GM19238 (cell line): Measurements from ENCODE around the gene PLPPR4.
"Not testable (repeated sequence)": the region's sequence is repeated elsewhere in the genome, so short reads cannot be mapped to it uniquely, and the experiment has no call there.

Experiments used
- DNase-seq: peaks from one replicate; pipeline ENCODE4 v3.0.0; 2011; ENCODE audit warnings: low spot score; ENCODE audit not compliant: insufficient read length

PLPPR4 gene, protein sequence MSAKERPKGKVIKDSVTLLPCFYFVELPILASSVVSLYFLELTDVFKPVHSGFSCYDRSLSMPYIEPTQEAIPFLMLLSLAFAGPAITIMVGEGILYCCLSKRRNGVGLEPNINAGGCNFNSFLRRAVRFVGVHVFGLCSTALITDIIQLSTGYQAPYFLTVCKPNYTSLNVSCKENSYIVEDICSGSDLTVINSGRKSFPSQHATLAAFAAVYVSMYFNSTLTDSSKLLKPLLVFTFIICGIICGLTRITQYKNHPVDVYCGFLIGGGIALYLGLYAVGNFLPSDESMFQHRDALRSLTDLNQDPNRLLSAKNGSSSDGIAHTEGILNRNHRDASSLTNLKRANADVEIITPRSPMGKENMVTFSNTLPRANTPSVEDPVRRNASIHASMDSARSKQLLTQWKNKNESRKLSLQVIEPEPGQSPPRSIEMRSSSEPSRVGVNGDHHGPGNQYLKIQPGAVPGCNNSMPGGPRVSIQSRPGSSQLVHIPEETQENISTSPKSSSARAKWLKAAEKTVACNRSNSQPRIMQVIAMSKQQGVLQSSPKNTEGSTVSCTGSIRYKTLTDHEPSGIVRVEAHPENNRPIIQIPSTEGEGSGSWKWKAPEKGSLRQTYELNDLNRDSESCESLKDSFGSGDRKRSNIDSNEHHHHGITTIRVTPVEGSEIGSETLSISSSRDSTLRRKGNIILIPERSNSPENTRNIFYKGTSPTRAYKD

DNA sequence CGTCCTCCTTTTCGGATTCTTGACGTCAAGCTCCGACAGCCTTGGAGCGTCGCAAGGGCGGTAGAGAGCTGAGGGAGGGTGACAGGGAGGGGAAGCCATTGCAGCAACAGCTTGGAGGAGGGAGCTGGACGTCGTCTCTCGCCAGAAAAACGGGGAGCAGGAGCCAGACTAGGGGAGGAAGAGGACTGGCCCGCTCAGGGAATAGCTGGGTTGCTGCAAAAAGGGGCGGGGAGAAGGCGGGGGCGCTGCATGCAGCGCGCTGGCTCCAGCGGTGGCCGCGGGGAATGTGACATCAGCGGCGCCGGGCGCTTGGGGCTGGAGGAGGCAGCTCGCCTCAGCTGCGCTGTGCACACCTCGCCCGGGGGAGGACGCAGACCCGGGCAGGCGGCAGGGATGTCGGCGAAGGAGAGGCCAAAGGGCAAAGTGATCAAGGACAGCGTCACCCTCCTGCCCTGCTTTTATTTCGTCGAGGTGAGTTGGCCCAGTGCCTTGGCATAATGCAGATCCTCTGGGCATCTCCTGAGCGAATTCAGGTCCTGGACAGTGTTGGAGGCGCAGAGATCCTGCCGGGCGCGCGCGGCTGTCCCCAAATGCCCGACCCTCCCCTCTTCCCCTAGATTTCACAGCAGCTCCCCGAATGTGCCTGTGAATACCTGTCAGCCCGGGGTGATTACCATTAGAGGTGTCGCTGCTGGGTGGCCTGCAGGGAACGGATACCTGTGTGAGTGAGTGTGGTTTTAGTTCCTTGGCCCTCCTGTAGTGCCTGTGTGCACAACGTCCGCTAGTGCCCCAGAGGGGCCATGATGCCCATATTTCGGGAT lies at the start of gene PLPPR4:
PLPPR4 (plus strand) TSS at position 292 of the 821 bp plus-strand sequence; CDS start at position 394, 102 bp downstream.
- DNase-seq, result no peak

DNA sequence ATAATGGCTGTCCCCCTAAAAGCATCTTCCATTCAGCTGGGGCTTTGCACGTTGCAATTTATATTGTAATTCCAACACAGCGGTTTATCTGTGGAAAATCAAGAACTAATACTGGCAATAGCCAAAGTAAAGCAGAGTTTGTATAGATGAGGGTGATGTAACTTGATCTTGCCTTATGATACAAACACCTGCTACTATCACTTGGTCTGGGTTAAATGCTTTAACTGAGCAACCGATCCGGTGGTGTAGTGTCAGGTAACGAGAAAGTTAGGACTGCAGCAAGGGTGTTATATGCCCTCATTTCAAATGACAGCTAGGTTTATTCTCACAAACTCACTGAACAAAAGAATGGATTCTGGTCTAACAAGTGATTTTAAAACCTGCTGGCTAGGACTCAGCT lies 47.3 kb upstream of the PLPPR4 start:
- DNase-seq, result no peak

DNA sequence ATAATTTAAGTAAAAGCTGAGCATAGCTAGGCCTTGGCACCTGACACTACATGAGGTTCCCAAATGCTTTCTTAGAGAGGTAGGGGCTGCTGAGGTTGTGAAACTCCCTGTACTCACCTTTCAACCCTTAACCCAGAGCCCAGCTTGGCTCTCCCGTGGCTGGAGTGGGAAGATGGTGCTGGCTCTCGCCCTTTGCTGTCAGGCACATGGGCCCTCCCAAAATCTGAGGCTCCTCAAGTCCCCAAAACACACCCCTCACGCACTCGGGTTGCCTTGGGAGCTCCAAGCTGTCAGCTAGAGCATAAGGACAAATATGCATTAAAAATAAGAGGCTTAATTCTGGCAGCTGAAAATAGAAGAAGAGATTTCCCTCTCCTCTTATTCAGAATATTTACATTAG lies 46.7 kb upstream of the PLPPR4 start:
- DNase-seq, result no peak

DNA sequence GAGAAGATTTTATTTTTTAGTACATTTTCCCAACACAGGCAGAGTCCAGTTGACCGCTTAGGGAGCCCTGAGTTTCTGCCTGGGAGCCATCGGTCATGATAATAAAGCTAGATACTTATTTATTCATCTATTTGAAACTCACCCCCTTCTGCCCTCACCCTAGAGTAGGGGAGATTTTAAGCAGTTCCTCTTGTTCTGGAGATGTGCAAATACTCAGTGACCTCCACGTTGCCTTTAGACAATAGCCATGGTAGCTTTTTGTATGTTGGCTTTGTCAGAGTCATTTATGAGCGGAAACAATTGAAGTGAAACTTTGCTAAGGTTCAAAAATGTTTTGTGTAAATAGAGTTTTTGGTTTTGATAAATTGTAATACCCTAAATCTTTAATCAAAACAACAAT lies 45.7 kb upstream of the PLPPR4 start:
- DNase-seq, result no peak

DNA sequence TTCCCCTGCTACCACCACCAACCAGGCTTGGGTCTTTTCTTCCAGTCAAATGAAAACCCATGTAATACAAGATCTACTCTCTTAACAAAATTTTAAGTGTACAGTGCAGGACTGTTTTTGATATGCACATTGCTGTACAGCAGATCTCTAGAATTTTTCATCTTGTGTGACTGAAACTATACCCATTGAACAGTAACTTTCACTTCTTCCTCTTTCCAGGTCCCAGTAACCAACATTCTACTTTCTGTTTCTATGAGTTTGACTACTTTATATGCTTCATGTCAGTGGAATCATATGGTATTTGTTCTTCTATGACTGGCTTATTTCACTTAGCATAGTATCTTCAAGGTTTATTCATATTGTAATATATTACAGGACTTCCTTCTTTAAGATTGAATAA lies 45.3 kb upstream of the PLPPR4 start:
- no peak for DNase-seq

DNA sequence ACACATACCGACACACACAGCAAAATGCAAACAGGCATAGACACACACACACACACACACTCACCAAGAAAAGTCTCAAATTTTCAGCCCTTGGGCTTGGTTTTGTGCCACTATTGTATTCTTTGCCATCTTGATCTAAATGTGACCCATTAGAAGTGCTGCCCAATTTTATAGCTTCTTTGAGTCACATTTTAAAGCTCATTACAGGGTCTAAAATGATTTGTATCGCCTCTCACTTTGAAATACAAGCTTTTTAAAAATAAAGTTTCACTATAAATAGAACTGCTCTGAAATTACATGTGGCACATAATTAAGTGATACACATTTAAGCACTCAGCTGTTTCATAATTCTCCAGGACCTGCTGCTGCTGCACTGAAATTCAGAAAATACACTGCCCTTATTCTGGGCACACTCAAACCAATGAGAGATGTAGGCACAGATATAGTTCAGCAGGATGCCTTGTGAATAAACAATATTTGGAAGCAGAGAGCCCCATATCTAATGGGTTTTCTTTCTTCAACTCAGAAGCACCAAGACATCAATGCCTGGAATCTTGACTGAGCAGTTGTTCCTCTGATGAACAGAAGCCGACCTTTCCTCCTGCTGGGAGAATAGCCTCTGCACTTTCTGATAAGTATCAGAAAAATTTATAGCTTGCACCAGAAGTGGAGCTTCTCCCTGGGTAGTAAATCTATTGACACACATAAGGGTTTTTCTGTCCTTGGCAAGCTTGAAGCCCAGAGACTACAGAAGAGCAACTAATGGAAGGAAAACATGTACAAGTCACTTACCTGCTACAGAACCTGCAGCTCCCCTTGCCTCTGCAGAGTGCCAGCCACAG lies 37.0 kb upstream of the PLPPR4 start:
- no peak for DNase-seq

DNA sequence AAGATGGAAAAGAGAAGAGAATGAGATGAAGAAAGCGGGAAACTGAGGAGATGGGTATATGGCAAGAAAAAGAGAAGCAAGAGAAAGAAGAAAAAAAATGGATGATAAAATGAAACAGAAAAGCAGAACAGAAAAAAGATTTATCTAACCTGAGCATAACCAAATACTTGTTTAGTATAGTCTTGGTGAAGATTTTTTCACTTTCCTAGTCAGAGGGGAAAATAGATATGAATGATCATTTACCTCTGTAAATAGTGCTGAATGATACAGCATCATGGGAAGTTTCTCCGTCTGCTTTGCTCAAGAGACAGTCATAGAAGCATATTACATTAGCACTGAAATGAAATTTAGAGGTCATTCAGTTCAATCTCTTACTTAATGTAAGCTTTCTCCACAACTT lies 36.1 kb upstream of the PLPPR4 start:
- no peak for DNase-seq

DNA sequence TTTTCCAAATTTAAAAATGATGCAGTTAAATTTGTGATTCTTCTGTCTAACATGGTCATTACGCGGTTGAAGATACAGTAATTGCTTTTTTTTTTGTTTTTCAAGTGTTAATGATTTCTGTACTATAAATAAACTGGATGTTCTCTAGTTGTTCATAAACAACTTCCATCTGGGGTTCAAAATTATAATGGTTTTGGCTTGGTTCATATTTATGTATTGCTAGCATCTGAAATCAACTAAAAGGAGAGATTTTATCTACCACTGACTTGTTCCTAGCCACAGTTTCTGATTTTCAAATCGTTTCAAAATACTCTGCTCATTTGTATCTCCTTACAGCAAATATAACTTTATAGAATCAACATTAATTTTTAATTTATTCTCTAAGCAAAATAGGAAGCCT lies 35.2 kb upstream of the PLPPR4 start:
- no peak for DNase-seq

DNA sequence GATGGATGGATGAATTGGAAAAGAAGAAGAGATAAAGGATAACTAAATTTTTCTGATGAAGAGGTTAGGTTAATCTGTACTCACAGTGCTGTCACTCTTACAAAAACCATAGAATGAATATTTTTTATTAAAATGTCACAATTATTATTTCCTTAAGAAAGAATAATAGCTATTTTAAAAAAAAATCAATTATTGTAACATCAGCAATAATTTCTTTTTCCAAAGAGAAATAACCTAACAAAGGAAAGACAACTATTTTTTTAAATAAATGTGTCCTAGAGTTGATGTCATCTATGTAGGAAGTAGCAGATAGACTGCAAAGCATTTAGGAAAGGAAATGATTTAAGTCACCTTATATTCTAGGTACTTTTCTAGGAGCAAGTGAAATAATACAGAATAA lies 33.6 kb upstream of the PLPPR4 start:
- no peak for DNase-seq

DNA sequence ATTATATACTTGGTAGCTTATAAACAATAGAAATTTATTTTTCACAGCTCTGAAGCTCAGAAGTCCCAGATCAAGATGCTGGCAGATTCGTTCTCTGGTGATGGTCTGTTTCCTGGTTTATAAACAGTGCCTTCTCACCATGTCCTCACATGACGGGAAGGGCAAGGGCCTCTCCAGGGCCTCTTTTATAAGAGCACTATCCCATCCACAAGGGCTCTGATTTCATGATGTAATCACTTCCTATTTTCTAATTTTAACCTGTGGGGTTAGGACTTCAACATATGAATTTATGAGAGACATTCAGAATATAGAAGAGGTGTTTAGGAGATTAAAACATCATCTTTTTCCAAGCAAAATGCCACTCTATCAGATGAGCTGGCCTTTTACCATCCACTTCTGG lies 32.1 kb upstream of the PLPPR4 start:
- DNase-seq, result no peak

DNA sequence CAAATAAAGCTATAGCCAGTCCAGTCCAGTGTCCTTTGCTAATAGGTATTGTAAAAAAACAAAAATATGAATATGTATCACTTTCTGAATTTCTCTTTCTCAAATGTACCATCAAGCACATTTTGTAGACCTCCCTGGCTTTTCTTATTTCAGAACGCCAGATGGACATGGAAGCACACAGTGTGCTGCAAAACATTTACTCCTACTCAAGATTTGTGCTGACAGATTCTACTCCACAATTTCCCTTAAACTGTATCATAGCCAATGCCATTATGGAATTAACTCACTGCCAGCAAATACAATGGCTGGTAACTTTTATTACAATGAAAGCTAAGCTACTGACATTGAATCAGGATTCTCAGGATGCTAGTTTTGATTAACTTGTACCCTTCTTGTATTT lies 30.8 kb upstream of the PLPPR4 start:
- no peak for DNase-seq

DNA sequence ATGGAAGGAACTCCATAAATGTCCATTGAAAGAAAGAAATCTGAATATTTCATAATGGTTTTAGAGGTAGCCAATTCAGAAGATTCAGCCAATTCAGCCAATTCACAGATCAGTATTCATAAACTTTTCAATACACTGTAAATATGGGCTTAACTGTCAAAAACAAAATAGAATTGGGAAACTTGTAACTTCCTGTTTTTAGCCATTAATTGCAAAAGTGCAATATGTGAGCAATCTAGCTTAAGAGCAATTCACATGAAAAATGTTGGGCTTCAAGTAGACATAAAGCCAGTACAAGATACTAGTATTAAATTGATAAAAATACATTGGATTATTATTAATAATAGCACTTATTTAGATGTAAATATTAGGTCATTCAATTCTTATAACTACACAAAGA lies 27.5 kb upstream of the PLPPR4 start:
- DNase-seq, result no peak

DNA sequence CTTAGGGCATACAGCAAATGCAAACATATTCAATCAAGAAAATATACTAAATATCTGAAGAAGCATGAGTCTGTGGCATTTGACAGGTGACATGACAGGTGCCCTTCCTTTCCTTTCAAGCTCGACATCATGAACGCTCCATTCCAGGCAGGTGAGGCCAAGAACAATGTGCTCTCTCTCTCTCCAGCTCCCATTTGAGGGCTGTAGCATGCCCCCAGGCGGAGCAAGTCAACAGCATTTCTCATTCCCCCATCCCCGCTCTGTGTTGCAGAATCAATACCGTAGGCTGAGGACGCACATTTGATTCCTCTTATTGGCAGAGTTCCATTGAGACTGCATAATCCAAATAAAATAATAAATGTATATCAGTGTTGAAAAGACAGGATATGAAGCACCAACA lies 24.6 kb upstream of the PLPPR4 start:
- no peak for DNase-seq

DNA sequence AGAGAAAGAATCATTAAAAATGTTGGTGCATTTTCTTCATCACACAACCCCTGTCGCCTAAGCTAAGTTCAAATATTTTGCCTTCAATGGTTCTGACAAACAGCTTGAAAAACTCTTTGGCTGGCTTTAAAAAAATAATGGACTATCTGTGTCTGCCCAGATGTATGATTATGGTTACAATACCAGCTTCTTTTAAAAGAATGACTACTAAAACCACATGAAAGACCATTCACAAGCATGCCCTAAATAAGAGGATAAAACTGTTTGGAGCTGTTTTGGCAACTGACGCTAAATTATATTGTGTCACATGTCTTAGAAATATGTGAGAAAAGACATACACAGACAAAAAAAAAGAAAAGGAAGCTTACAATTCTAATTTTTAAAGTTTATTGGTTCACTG lies 23.7 kb upstream of the PLPPR4 start:
- no peak for DNase-seq

DNA sequence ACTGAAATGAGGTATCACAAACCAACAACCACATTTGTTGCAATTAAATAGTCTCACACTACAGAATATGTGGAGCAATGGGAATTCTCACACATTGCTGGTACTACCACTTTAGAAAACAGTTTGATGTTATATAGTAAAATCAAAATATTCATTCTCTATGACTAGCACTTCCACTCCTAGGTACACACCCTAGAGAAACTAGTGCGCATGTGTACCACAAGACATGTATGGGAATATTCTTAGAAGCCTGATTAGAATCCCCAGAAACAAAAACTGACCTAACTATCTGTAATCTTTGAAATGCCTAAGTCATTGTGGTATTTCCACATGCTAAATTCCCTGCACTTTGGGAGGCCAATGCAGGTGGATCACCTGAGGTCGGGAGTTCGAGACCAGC lies 18.1 kb upstream of the PLPPR4 start:
- no peak for DNase-seq

DNA sequence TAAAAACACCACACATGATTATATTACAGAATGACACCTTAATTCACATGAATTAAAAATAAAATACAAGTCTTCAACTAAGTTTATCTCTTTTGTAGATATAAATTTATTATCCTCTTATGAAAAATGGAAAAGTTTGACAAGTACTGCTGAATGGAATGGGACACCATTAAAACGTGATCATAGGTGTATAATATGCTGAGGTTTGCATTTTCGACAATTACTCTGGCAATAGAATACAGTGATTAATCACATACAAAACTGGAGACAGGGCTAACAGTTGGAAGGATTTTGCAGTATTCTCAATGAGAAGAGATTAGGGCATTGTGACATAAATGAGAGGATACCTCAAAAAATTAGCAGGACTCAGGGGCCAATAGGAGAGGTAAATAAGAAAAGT lies 17.1 kb upstream of the PLPPR4 start:
- no peak for DNase-seq

DNA sequence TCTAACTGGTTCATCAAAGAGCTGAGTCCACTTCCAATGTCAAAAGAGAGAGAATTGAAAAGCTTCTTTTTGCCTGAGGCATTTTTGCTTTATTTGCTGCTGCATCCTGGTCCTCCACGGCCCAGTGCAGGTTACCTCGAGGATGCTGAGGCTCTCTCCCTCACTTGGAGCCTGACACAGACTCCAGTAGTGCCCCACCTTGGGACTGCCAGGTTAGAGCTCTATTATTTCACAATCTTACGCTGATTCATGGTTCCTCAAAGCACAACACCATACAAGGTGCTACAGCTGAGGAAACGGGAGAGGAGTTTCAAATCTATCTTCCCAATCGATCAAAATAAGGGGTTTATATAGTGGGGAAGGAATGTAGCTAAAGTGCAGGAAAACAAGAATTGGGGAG lies 13.6 kb upstream of the PLPPR4 start:
- no peak for DNase-seq

DNA sequence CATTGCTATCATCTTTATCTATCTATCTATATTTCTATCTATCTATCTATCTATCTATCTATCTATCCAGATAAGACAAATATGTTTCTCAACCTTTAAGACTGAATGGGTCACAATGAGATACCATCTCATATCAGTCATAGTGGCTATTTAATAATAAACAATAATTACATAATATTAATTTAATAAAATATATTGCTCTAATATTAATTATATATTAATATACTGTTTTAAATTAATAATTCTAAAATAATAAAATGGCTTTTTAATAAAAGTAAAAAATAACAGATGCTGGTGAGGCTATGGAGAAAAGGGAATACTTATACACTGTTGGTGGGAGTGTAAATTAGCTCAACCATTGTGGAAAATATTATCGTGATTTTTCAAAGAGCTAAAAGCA lies 13.0 kb upstream of the PLPPR4 start:
- DNase-seq, result no peak

DNA sequence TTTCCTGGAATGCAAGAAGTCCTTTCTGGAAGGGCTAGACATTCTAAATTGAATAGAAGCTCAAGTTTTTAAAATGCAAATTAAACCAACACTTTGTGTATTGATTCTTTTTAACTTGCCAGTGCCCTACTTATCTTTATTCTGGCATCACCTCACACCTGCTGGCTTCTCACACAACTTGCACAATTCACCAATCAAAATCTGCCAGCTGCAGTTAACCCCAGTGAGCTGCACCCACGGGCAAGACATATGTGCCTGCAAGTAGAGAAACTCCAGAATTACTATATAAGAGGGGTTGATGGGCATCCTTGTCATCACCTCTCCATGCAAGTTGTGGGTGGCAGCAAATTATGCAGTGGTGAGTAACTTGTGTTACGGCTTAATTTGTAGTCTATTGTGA lies 11.7 kb upstream of the PLPPR4 start:
- DNase-seq, result no peak

DNA sequence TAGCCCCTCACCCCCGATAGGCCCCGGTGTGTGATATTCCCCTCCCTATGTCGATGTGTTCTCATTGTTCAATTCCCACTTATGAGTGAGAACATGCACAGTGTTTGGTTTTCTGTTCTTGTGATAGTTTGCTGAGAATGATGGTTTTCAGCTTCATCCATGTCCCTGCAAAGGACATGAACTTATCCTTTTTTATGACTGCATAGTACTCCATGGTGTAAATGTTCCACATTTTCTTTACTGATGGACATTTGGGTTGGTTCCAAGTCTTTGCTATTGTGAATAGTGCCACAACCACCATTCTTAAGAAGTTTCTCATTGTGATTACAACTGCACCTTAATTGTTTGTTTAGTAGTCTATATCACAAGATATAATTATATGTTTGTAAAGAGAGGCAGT lies 3.9 kb upstream of the PLPPR4 start:
- not testable (repeated sequence) for DNase-seq

DNA sequence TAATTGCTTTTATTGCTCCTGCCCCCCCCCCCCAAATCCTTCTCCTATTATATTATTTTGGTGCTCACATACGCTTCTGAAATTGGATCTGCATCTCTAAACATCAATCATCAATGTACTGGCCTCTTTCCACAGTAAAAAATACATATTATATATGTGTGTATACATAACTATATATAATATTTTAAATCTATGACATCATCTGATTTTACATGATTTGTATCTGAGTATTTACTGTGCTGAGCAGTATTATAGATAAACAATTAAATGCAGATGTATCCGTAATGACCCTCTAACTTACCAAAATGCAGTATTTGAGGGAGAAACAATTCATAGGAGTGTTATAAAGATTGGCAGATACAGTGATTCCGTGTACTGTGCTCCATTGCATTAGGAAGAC lies 832 bp downstream of the PLPPR4 start:
- DNase-seq, result no peak
